ENCODE data around the gene TPRA1.

The TPRA1 gene

DNA sequence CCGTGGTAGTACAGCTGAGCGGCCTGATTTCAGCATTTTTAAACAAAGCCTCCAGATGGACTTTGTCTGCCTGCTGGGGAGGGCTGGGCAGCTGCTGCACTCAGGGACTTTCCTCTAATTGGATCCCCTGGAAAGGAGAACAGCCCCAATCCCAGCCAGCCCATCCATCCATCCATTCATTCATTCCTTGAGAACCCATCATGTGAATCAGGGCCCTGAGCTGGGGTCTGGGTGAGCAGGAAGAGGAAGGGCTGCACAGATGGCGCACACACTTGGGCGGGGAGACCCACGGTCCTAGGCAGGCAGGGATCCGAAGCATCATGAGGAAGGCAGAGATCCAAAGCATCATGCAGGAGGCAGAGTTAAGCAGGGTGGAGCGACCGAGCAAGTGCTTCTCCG is 45.7 kb downstream of the TPRA1 start:
- Histone ChIP-seq H3K4me3 (ENCODE audit: low read depth, low read length) (no peak overlapping the region), H3K27ac (no peak overlapping the region), H3K4me2 (ENCODE audit: low read length) (no peak overlapping the region), H3K36me3 (ENCODE audit: control insufficient read depth, insufficient read depth, low read length) (no peaks in the 10 kb centered on the region), H3K4me1 (no peaks in the 10 kb centered on the region), H2AFZ (no peak overlapping the region), H3K9me3 (ENCODE audit: control insufficient read depth, low read length) (no peaks in the 10 kb centered on the region), H3K79me2 (no peaks in the 10 kb centered on the region), H3K9ac (no peak overlapping the region), H3K27me3 (ENCODE audit: control insufficient read depth, insufficient read depth, low read length) (no peaks in the 10 kb centered on the region)
- TF ChIP-seq CTCF (IDR thresholded peaks at IDR 0.05): no peak

- Histone ChIP-seq H3K4me2 (ENCODE audit: low read length) (no peak overlapping the region), H3K36me3 (ENCODE audit: control insufficient read depth, insufficient read depth, low read length) (no peaks in the 10 kb centered on the region), H3K9me3 (ENCODE audit: control insufficient read depth, low read length) (no peaks in the 10 kb centered on the region), H3K4me1 (no peaks in the 10 kb centered on the region), H2AFZ (no peak overlapping the region), H3K27ac (no peak overlapping the region), H3K27me3 (ENCODE audit: control insufficient read depth, insufficient read depth, low read length) (no peaks in the 10 kb centered on the region), H3K79me2 (no peaks in the 10 kb centered on the region), H3K9ac (no peak overlapping the region), H3K4me3 (ENCODE audit: low read depth, low read length) (no peak overlapping the region)
- TF ChIP-seq CTCF (IDR thresholded peaks at IDR 0.05): peak; percentile 65
These were observed 46.2 kb downstream of the TPRA1 start for GRCh38 chr3:127544192-127544802.

GRCh38 chr3:127543441-127543840 is 47.1 kb downstream of the TPRA1 start:
- no peaks in the 10 kb centered on the region for H3K36me3 ChIP-seq (ENCODE audit: control insufficient read depth, insufficient read depth, low read length)
- TF ChIP-seq CTCF (IDR thresholded peaks at IDR 0.05): no peak

GRCh38 chr3:127542441-127542952 is 48.0 kb downstream of the TPRA1 start:
- H3K79me2 ChIP-seq: no peaks in the 10 kb centered on the region
- H3K9ac ChIP-seq: no peak overlapping the region
- H3K27me3 ChIP-seq (ENCODE audit: control insufficient read depth, insufficient read depth, low read length): no peaks in the 10 kb centered on the region
- no peaks in the 10 kb centered on the region for H3K36me3 ChIP-seq (ENCODE audit: control insufficient read depth, insufficient read depth, low read length)
- no peaks in the 10 kb centered on the region for H3K9me3 ChIP-seq (ENCODE audit: control insufficient read depth, low read length)
- H3K4me2 ChIP-seq (ENCODE audit: low read length): no peak overlapping the region
- H2AFZ ChIP-seq: no peak overlapping the region
- no peak overlapping the region for H3K27ac ChIP-seq
- TF ChIP-seq CTCF (IDR thresholded peaks at IDR 0.05): no peak
- no peak overlapping the region for H3K4me3 ChIP-seq (ENCODE audit: low read depth, low read length)
- H3K4me1 ChIP-seq: no peaks in the 10 kb centered on the region

More at GRCh38 chr3:127543441-127543840, 47.1 kb downstream of the TPRA1 start:
- no peak overlapping the region for H3K27ac ChIP-seq
- no peaks in the 10 kb centered on the region for H3K4me1 ChIP-seq
- H2AFZ ChIP-seq: no peak overlapping the region
- H3K9me3 ChIP-seq (ENCODE audit: control insufficient read depth, low read length): no peaks in the 10 kb centered on the region
- no peaks in the 10 kb centered on the region for H3K79me2 ChIP-seq
- no peaks in the 10 kb centered on the region for H3K27me3 ChIP-seq (ENCODE audit: control insufficient read depth, insufficient read depth, low read length)
- H3K4me2 ChIP-seq (ENCODE audit: low read length): no peak overlapping the region
- H3K9ac ChIP-seq: no peak overlapping the region
- H3K4me3 ChIP-seq (ENCODE audit: low read depth, low read length): no peak overlapping the region

DNA sequence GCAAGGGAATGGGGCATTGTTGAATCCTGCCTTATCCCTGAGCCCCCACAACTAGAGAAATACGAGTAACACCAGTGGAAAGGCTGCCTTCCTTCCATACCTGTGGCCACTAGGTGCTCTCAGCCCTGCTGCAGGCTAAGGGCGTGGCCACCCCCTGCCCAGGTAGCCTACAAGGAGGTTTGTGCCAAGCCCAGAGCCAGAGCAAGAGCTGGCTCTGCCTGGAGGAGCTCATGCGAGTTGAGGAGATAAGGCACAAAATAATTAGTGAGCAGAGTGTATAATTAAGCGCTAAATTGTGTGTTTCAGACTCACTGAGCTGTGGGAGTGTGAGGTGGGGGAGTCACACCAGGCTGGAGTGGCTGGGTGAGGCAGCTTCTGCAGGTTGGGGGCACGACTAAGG is 49.2 kb downstream of the TPRA1 start:
- no peak overlapping the region for H3K4me2 ChIP-seq (ENCODE audit: low read length)
- no peak overlapping the region for H3K4me3 ChIP-seq (ENCODE audit: low read depth, low read length)
- H3K79me2 ChIP-seq: no peaks in the 10 kb centered on the region
- no peak overlapping the region for H3K27ac ChIP-seq
- H3K36me3 ChIP-seq (ENCODE audit: control insufficient read depth, insufficient read depth, low read length): no peaks in the 10 kb centered on the region
- no peaks in the 10 kb centered on the region for H3K4me1 ChIP-seq
- TF ChIP-seq CTCF (IDR thresholded peaks at IDR 0.05): no peak
- H3K27me3 ChIP-seq (ENCODE audit: control insufficient read depth, insufficient read depth, low read length): no peaks in the 10 kb centered on the region
- no peak overlapping the region for H3K9ac ChIP-seq
- no peaks in the 10 kb centered on the region for H3K9me3 ChIP-seq (ENCODE audit: control insufficient read depth, low read length)
- no peak overlapping the region for H2AFZ ChIP-seq
